ENCODE results near the gene KRTAP9-9. TPM values are rescaled to one million over a fixed set of nuclear protein-coding genes. Genes with fewer than 3 reads are reported as not detected.

Gene KRTAP9-9
- total RNA-seq, 8 experiments from 2014 or later, result 0.28 TPM; not detected in 7

GRCh38 chr17:41278176-41278955 is 23.2 kb downstream of the KRTAP9-9 start:
- in situ Hi-C loops (cut with MboI; ENCODE audit: low pct_unique_long_range_greater_than_20kb in 2 of 9, low sequenced_read_pairs in 9 of 9, unreplicated experiment in 9 of 9), result no loop called here
- ATAC-seq (replicated peaks in 6 of 8), result no peak
- 14 to 93% (median 73%) methylated on average over 1 to 3 of the region's 3 CpGs; no CpG with 5 or more reads in 2 of the 10 experiments for WGBS, 10 experiments
- H3K4me3 ChIP-seq, result no peak overlapping the region
- H3K4me1 ChIP-seq (replicated peaks in 1 of 2), result no peaks in the 10 kb centered on the region
- no peak overlapping the region for H3K27ac ChIP-seq

GRCh38 chr17:41284043-41284442 is 28.9 kb downstream of the KRTAP9-9 start:
- Histone ChIP-seq H3K27ac (no peak overlapping the region), H3K4me1 (replicated peaks in 1 of 2) (no peaks in the 10 kb centered on the region), H3K4me3 (no peak overlapping the region)
- 0 to 95% (median 72%) methylated on average over 1 to 3 of the region's 3 CpGs for WGBS, 10 experiments
- in situ Hi-C loops (cut with MboI; ENCODE audit: low pct_unique_long_range_greater_than_20kb in 2 of 9, low sequenced_read_pairs in 9 of 9, unreplicated experiment in 9 of 9), result no loop called here
- peak in 1 of 8 experiments; percentile 19 for ATAC-seq (replicated peaks in 6 of 8)

- Histone ChIP-seq H3K27ac (no peak overlapping the region), H3K4me1 (replicated peaks in 1 of 2) (no peaks in the 10 kb centered on the region), H3K4me3 (no peak overlapping the region)
- 0 to 100% (median 52%) methylated on average over 1 to 2 of the region's 2 CpGs; no CpG with 5 or more reads in 3 of the 10 experiments for WGBS, 10 experiments
- in situ Hi-C loops (cut with MboI; ENCODE audit: low pct_unique_long_range_greater_than_20kb in 2 of 9, low sequenced_read_pairs in 9 of 9, unreplicated experiment in 9 of 9), result no loop called here
- no peak for ATAC-seq (replicated peaks in 6 of 8)
Observed at GRCh38 chr17:41284546-41284945, 29.4 kb downstream of the KRTAP9-9 start.

- in situ Hi-C loops (cut with MboI; ENCODE audit: low pct_unique_long_range_greater_than_20kb in 2 of 9, low sequenced_read_pairs in 9 of 9, unreplicated experiment in 9 of 9), result no loop called here
Observed at GRCh38 chr17:41287050-41287449, 31.9 kb downstream of the KRTAP9-9 start.

GRCh38 chr17:41294016-41294415 is 38.8 kb downstream of the KRTAP9-9 start:
- no peak for ATAC-seq (replicated peaks in 6 of 8)
- no peak overlapping the region for H3K27ac ChIP-seq
- in situ Hi-C loops (cut with MboI; ENCODE audit: low pct_unique_long_range_greater_than_20kb in 2 of 9, low sequenced_read_pairs in 9 of 9, unreplicated experiment in 9 of 9), result no loop called here
- no peak overlapping the region for H3K4me3 ChIP-seq
- WGBS, 10 experiments, result 0 to 63% (median 10%) methylated on average over 1 of the region's 1 CpG; no CpG with 5 or more reads in 3 of the 10 experiments
- no peaks in the 10 kb centered on the region for H3K4me1 ChIP-seq (replicated peaks in 1 of 2)

More at GRCh38 chr17:41287050-41287449, 31.9 kb downstream of the KRTAP9-9 start:
- Histone ChIP-seq H3K4me3 (no peak overlapping the region), H3K4me1 (replicated peaks in 1 of 2) (no peaks in the 10 kb centered on the region), H3K27ac (no peak overlapping the region)
- WGBS, 10 experiments, result 63 to 96% (median 78%) methylated on average over 1 to 3 of the region's 3 CpGs; no CpG with 5 or more reads in 1 of the 10 experiments
- ATAC-seq (replicated peaks in 6 of 8), result no peak

- in situ Hi-C loops (cut with MboI; ENCODE audit: low pct_unique_long_range_greater_than_20kb in 2 of 9, low sequenced_read_pairs in 9 of 9, unreplicated experiment in 9 of 9), result no loop called here
- ATAC-seq (replicated peaks in 6 of 8), result no peak
Observed at GRCh38 chr17:41296846-41297245, 41.7 kb downstream of the KRTAP9-9 start.

GRCh38 chr17:41298458-41299135 is 43.4 kb downstream of the KRTAP9-9 start:
- no peak overlapping the region for H3K4me3 ChIP-seq
- in situ Hi-C loops (cut with MboI; ENCODE audit: low pct_unique_long_range_greater_than_20kb in 2 of 9, low sequenced_read_pairs in 9 of 9, unreplicated experiment in 9 of 9), result no loop called here
- H3K4me1 ChIP-seq (replicated peaks in 1 of 2), result no peaks in the 10 kb centered on the region
- no peak overlapping the region for H3K27ac ChIP-seq
- ATAC-seq (replicated peaks in 6 of 8), result no peak
- WGBS, 10 experiments, result 25 to 97% (median 90%) methylated on average over 1 to 13 of the region's 20 CpGs; no CpG with 5 or more reads in 4 of the 10 experiments

More at GRCh38 chr17:41296846-41297245, 41.7 kb downstream of the KRTAP9-9 start:
- H3K27ac ChIP-seq, result no peak overlapping the region
- no peaks in the 10 kb centered on the region for H3K4me1 ChIP-seq (replicated peaks in 1 of 2)
- H3K4me3 ChIP-seq, result no peak overlapping the region
- 20 to 100% (median 82%) methylated on average over 1 of the region's 1 CpG; no CpG with 5 or more reads in 2 of the 10 experiments for WGBS, 10 experiments

- in situ Hi-C loops (cut with MboI; ENCODE audit: low pct_unique_long_range_greater_than_20kb in 2 of 9, low sequenced_read_pairs in 9 of 9, unreplicated experiment in 9 of 9), result loop anchor here in 1 of 9 experiments (25.0 kb wide), 1 partner anchor 389 kb away; no protein-coding TSS in a partner anchor
- Histone ChIP-seq H3K27ac (no peak overlapping the region), H3K4me1 (replicated peaks in 1 of 2) (no peaks in the 10 kb centered on the region), H3K4me3 (no peak overlapping the region)
- ATAC-seq (replicated peaks in 6 of 8), result peak in 1 of 8 experiments; percentile 31
- 11 to 70% (median 39%) methylated on average over 1 to 5 of the region's 5 CpGs for WGBS, 10 experiments
Observed at GRCh38 chr17:41301204-41301790, 46.1 kb downstream of the KRTAP9-9 start.

- 20 to 85% (median 60%) methylated on average over 1 to 5 of the region's 11 CpGs for WGBS, 10 experiments
- ATAC-seq (replicated peaks in 6 of 8), result no peak
- no peaks in the 10 kb centered on the region for H3K4me1 ChIP-seq (replicated peaks in 1 of 2)
- in situ Hi-C loops (cut with MboI; ENCODE audit: low pct_unique_long_range_greater_than_20kb in 2 of 9, low sequenced_read_pairs in 9 of 9, unreplicated experiment in 9 of 9), result loop anchor here in 1 of 9 experiments (25.0 kb wide), 1 partner anchor 390 kb away; no protein-coding TSS in a partner anchor
- no peak within 1 kb of the TSS for H3K27ac ChIP-seq
- H3K4me3 ChIP-seq, result no peak within 1 kb of the TSS
Observed at GRCh38 chr17:41301916-41302901, 47.0 kb downstream of the KRTAP9-9 start, which contains the start of gene KRTAP29-1. KRTAP29-1 (minus strand) TSS chr17:41302851; CDS start chr17:41302851, 0 bp downstream.

GRCh38 chr17:41302981-41303380 is 47.8 kb downstream of the KRTAP9-9 start:
- no peak for ATAC-seq (replicated peaks in 6 of 8)
- Histone ChIP-seq H3K4me3 (no peak overlapping the region), H3K27ac (no peak overlapping the region), H3K4me1 (replicated peaks in 1 of 2) (no peaks in the 10 kb centered on the region)
- WGBS, 10 experiments, result 6 to 100% (median 80%) methylated on average over 1 to 4 of the region's 4 CpGs; no CpG with 5 or more reads in 3 of the 10 experiments
- in situ Hi-C loops (cut with MboI; ENCODE audit: low pct_unique_long_range_greater_than_20kb in 2 of 9, low sequenced_read_pairs in 9 of 9, unreplicated experiment in 9 of 9), result loop anchor here in 1 of 9 experiments (25.0 kb wide), 1 partner anchor 391 kb away; no protein-coding TSS in a partner anchor

- WGBS, 10 experiments, result 53 to 95% (median 77%) methylated on average over 4 to 11 of the region's 12 CpGs; no CpG with 5 or more reads in 2 of the 10 experiments
- Histone ChIP-seq H3K27ac (no peak overlapping the region), H3K4me3 (no peak overlapping the region), H3K4me1 (replicated peaks in 1 of 2) (no peaks in the 10 kb centered on the region)
- in situ Hi-C loops (cut with MboI; ENCODE audit: low pct_unique_long_range_greater_than_20kb in 2 of 9, low sequenced_read_pairs in 9 of 9, unreplicated experiment in 9 of 9), result loop anchor here in 1 of 9 experiments (25.0 kb wide), 1 partner anchor 392 kb away; no protein-coding TSS in a partner anchor
- ATAC-seq (replicated peaks in 6 of 8), result no peak
Observed at GRCh38 chr17:41304091-41304490, 48.9 kb downstream of the KRTAP9-9 start.
